ENCODE results near the gene LIPI. TPM values are rescaled to one million over a fixed set of nuclear protein-coding genes. Genes with fewer than 3 reads are reported as not detected.
"Not testable (repeated sequence)": the region's sequence is repeated elsewhere in the genome, so short reads cannot be mapped to it uniquely, and the experiment has no call there.

Gene LIPI
- polyA plus RNA-seq (2012; ENCODE audit: insufficient read depth, insufficient read length) = not detected

DNA sequence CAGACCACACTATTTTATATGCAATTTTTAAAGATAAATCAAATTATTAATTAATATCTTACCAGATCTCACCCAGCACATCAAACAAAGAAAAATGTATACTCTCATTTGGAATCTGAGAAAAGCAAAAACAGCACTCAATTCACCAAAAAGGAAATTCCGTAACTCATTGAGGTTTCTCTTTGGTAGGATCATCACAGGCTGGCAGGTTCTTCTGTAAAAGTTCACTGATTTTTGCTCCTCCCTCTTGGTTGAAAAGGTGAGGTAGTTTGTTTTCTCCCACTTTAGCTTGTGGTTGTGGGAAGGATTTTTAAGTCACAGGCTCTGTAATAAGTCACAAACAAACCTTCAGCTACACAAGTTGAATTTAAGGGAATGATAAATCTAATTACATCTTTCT lies at the start of gene LIPI:
LIPI (minus strand) TSS at position 218 of the 400 bp plus-strand sequence; CDS start at position 108, 110 bp downstream.
- no peak for DNase-seq (ENCODE audit: low read depth, low spot score)
- H3K4me3 ChIP-seq (ENCODE audit: low read length) = no peak within 1 kb of the TSS

DNA sequence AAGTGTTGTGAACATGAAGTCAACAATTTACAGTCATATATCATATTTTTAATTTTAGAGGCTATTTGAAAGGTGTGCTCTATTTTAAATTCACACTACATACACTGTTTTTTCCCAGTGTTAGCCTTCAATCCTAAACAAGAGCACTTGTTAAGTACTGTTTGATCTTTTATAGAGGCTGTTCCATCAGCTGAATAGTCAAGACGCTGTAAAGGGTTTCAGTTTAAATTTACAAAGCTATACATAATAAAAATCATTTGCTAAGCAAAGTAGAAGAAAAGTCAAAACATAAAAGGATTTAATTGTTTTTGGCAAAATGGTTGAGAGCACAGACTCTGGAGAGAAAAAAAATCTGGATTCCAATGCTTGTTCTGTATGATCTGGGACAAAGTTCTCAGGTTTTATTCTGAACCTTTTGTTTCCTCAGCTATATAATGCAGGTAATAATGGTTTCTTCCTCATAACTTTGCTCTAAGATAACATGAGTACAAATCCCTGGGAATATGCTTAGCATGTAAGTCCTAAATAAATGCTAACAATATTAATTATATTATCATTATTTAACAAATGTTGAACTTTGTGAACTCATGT lies 49.5 kb upstream of the LIPI start:
- H3K4me3 ChIP-seq (ENCODE audit: low read length) = no peak overlapping the region
- DNase-seq (ENCODE audit: low read depth, low spot score) = no peak

DNA sequence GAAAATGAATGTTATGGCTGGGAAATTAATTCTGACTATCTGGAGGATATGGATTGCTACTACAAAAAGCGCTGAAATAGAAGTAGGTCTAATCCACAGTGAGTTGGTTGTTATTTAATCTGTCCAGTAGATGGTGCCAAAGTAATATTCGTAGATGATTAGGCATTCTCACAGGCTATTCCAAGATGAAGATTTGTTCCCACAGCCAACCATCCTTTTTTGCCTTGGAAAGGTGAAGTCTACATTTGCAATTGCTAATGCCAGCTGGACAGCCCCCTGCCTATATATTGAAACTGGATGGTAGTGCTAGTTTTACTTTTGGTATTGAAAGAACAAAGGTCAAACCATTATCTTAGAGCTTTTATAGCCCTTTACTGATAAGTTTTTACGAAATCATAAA lies 49.0 kb upstream of the LIPI start:
- DNase-seq (ENCODE audit: low read depth, low spot score) = peak; percentile 28
- no peak overlapping the region for H3K4me3 ChIP-seq (ENCODE audit: low read length)

DNA sequence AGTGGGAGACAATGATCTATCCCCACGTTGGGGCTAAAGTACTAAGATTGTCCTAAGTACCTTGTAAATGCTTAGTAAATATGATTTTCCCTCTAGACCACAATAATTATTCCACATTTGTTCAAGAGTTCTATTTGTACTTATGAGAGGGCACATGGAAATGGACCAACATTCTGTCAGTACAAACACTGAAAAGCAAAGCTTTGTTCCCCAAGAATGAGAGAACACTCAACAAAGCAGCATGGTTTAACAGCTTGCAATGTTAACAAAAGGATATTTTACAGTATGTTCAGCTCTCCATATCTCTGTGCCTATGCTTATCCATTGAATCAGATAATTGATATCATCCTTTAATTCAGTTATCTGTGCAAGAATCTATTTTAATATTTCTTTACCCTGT lies 40.6 kb upstream of the LIPI start:
- no peak for DNase-seq (ENCODE audit: low read depth, low spot score)

DNA sequence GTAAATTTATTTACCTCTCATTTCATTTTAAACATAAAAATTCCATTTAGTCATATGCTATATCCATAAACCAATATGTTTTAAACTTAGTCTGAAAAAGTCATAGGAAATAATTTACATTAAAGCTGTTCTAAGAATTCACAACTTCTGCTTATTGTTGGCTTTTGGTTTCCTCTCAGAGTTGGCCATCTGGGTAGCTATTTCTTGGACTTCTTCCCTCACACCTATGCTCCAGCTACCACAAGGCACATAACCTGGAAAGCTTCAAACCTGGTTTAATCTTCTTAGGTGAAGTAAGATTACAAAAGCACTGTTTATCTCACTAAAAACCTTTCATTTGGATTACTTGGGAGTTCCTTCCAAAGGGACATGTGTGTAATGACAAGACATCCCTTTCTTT lies 35.0 kb upstream of the LIPI start:
- no peak overlapping the region for H3K4me3 ChIP-seq (ENCODE audit: low read length)
- no peak for DNase-seq (ENCODE audit: low read depth, low spot score)

More for the DNA sequence above, 40.6 kb upstream of the LIPI start:
- H3K4me3 ChIP-seq (ENCODE audit: low read length) = no peak overlapping the region

DNA sequence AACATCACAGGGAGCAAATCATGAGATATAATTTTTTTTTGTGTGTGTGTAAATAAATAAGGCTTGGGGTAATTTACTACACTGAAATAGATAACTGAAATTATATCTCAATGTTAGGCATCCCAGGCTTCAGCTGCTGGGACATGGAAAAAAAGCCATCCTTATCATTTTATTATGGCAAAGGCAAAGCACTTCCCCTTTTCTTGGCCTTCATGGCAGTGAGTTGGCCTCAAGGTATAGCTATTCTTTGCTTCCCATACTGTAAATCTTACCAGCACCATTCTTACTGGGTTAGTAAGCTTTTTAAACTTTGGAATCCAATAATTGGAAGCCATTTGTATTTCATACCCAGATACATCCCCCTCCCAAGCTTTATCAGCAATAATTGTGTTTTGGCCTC lies 34.2 kb upstream of the LIPI start:
- H3K4me3 ChIP-seq (ENCODE audit: low read length) = no peak overlapping the region
- no peak for DNase-seq (ENCODE audit: low read depth, low spot score)

DNA sequence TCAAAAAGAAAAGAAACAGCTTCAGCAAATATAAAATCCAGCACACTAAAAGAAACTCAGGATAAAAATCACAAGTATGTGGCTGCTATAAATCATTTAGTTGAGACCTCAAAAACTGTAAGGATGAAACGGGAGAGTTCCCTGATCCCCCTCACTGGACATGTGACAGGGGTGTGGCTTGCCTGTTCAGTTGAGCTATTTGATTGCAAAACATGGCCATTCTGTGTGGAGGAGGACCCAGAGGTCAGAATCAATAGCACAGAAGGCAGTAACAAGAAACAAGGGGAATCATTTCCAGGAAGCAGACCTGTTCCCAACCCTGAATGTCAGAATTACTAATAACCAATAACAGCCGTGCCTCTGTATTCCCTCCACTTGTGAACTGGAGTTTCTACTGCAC lies 33.1 kb upstream of the LIPI start:
- DNase-seq (ENCODE audit: low read depth, low spot score) = no peak
- no peak overlapping the region for H3K4me3 ChIP-seq (ENCODE audit: low read length)

DNA sequence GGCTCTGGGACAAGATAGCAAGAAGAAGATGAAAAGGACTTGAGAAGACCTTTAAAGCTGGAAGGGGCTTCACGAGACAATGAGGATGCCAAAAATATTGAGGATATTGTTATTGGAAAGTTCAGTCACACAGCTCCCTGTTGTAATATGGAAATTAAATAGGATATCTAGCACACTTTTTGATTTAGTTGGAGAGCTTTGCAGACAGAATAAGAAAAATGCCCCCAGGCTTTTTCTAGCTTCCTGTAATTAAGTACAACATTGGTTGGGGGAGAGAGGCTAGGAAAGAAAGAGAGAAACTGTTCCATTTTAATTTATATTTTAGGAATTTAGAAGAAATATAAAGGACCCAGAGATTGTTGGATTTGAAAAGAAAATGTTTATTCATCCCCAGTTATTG lies 32.7 kb upstream of the LIPI start:
- no peak for DNase-seq (ENCODE audit: low read depth, low spot score)
- H3K4me3 ChIP-seq (ENCODE audit: low read length) = no peak overlapping the region

DNA sequence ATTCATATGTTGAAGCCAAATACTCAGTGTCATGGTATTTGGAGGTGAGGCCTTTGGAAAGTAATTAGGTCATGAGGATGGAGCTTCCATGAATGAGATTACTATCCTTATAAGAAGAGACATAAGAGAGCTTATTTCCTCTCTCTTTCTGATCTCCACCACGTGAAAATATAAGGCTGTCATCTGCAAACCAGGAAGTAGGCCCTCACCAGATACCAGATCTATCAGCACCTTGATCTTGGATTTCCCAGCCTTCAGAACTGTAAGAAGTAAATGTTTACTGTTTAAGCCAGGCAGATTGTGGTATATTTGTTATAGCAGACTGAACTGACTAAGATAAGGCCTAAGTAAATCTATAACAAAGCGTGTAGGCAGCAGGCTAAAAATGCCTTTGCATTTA lies 30.5 kb upstream of the LIPI start:
- H3K4me3 ChIP-seq (ENCODE audit: low read length) = no peak overlapping the region
- peak; percentile 60 for DNase-seq (ENCODE audit: low read depth, low spot score)

DNA sequence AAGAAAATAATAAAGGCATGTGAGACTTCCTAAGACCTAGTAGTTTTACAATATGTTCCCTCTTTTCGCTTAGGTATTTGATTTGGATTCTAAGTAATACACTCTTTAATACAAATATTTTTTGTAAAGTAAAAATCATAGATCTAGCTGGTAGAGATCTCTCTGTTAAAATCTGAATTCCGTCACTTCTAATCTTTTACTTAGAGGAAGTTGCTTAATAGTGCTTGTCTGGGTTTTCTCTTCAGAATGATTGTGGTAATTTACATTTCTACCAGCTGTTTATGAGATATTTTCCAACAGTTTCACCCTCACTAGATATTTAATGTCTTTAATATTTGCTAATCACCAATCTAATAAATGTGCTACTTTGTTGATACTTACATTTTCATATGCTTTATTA lies 28.5 kb upstream of the LIPI start:
- no peak for DNase-seq (ENCODE audit: low read depth, low spot score)
- H3K4me3 ChIP-seq (ENCODE audit: low read length) = no peak overlapping the region

DNA sequence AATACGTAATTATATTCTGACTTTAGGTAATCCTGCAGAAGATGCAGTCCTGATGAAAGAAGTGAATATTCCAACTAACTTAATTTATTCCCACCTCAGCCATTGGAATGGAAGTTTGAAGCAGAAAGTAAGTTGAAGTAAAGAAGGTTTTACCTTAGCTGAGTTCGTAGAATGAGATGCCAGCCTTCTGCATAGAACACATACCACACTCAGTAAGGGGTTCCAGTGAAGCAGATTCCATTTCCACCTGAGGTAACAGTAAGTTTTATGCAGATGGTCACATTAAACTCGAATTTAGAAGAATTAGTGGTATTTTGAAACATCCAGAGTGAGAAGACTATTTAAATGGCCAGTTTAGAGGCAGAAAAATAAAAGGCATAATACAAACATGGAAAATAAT lies 25.4 kb upstream of the LIPI start:
- DNase-seq (ENCODE audit: low read depth, low spot score) = no peak
- H3K4me3 ChIP-seq (ENCODE audit: low read length) = no peak overlapping the region

DNA sequence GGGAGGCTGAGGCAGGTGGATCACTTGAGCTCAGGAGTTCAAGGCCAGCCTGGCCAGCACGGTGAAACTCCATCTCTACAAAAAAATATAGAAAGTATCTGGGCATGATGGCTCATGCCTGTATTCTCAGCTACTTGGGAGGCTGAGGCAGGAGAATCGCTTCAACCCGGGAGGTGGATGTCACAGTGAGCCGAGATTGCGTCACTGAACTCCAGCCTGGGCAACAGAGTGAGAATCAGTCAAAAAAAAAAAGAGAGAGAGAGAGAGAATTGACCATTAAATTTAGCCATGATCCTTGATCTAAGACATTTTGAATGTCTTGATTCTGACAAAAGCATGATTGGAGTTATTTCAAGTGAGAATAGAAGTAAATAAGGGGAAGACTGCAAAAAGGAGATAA lies 24.3 kb upstream of the LIPI start:
- no peak overlapping the region for H3K4me3 ChIP-seq (ENCODE audit: low read length)
- no peak for DNase-seq (ENCODE audit: low read depth, low spot score)

DNA sequence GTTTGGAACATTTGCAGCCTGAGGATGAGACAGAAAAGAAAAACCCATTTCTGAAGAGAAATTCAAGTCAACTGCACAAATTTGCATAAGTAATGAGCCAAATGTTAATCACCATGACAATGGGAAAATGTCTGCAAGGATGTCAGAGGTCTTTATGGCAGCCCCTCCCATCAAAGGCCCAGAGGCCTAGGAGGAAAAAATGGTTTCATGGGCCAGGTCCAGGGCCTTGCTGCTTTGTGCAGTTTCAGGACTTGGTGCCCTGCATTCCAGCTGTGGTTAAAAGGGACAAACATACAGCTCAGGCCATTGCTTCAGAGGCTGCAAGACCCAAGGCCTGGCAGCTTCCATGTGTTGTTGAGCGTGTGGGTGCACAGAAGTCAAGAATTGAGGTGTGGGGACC lies 18.6 kb upstream of the LIPI start:
- H3K4me3 ChIP-seq (ENCODE audit: low read length) = no peak overlapping the region
- no peak for DNase-seq (ENCODE audit: low read depth, low spot score)

DNA sequence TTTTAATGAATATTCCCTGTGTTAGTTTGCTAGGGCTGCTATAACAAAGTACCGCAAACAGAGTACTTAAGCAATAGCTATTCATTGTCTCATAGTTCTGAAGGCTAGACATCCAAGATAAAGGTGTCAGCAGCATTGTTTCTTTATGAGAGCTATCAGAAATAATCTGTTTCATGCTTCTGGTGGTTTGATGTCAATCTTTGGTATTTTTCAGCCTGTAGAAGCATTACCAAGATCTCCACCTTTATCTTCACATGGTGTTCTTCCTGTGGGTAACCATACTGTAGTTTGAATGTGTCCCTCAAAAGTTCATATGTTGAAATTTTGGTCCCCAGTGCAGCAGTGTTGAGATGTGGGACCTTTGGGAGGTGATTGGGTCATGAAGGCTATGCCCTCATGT lies 12.6 kb upstream of the LIPI start:
- no peak overlapping the region for H3K4me3 ChIP-seq (ENCODE audit: low read length)
- peak; percentile 2 for DNase-seq (ENCODE audit: low read depth, low spot score)

DNA sequence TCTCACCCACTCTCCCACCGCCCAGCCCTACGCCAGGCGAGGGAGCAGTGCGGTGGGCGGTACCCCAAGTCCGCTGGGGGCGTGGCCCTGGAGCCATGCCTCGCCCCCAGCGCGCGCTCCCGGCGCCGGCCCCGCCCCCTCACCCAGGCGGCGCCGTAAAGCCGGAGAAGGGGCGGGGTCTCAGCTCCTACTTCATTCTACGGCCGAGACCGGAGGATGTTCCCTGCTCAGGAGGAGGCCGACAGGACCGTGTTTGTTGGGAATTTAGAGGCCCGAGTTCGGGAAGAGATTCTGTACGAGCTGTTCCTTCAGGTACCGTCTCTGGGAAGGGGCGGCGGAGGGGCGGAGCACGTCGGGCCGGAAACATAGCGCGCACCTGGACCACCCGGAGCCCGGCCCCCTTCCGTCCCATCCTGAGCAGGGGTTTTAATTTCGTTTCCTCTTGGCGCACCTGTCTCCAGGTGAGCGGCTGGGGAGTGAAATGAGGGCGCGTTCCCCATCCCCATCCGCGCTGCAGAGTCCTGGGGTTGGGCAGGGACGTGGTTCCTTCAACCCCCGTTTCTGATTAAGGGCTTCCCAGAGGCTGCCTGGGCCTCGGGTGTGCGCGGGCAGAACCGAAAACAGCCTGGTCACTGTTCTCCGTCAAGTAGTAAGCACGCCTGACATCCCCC lies 5.4 kb upstream of the LIPI start, which contains the start of gene RBM11:
RBM11 (plus strand) TSS at position 187 of the 671 bp plus-strand sequence; CDS start at position 217, 30 bp downstream.
- peak; percentile 48 for DNase-seq (ENCODE audit: low read depth, low spot score)
- H3K4me3 ChIP-seq (ENCODE audit: low read length) = peak within 1 kb of the TSS; percentile 67

DNA sequence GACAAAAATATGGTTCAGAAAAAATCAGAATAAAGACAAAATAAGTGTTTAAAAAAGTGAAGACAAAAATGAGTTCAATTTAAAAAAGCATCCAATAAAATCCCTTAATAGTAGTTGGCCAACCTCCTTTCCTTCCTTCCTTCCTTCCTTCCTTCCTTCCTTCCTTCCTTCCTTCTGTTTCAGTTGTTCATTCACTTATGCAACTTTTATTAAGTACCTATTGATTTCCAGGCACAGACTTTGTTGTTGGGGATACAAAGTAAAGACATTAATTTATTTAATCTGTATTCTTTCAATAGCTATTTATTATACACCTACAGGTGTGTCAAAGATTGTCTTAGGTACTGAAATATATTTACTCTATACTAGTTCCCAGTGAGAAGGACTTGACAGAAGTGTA lies 2.4 kb upstream of the LIPI start:
- no peak overlapping the region for H3K4me3 ChIP-seq (ENCODE audit: low read length)
- no peak for DNase-seq (ENCODE audit: low read depth, low spot score)

DNA sequence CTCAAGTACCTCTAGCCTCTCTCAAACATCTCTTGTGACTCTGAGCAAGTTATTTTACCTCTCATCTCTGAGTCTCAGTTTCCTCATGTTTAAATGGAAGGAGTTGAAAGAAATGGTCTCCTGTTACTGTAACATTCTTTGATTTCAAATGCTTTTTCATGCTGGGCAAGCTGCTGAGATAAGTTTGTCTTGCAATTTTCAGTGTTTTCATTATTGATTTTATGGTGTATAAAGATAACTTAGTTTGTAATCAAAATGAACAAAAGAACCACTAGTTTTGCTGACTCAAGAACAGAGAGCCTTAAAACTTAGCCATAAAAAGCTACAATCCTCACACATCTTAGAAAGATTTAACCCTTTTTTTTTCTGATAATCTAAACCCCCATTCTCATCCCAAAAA lies 4.5 kb downstream of the LIPI start:
- no peak for DNase-seq (ENCODE audit: low read depth, low spot score)
- no peak overlapping the region for H3K4me3 ChIP-seq (ENCODE audit: low read length)

DNA sequence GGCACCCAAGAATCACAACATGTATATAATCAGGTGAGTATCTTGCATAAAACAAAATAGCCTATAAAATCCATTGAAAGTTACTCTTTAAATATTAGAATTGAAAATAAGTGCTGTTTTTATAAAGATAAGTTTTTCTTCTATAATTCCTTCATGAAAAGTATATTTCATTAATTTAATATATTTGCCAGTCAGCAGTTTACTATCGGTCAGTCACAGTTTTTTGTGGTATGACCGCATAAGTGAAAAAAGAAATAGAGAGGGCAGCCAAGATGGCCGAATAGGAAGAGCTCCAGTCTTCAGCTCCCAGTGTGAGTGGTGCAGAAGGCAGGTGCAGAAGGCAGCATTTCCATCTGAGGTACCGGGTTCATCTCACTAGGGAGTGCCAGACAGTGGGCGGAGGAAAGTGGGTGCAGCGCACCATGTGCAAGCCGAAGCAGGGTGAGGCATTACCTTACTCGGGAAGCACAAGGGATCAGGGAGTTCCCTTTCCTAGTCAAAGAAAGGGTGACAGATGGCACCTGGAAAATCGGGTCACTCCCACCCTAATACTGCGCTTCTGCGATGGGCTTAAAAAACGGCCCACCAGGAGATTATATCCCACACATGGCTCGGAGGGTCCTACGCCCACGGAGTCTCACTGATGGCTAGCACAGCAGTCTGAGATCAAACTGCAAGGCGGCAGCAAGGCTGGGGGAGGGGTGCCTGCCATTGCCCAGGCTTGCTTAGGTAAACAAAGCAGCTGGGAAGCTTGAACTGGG lies 44.1 kb downstream of the LIPI start:
- not testable (repeated sequence) for DNase-seq (ENCODE audit: low read depth, low spot score); H3K4me3 ChIP-seq (ENCODE audit: low read length)

DNA sequence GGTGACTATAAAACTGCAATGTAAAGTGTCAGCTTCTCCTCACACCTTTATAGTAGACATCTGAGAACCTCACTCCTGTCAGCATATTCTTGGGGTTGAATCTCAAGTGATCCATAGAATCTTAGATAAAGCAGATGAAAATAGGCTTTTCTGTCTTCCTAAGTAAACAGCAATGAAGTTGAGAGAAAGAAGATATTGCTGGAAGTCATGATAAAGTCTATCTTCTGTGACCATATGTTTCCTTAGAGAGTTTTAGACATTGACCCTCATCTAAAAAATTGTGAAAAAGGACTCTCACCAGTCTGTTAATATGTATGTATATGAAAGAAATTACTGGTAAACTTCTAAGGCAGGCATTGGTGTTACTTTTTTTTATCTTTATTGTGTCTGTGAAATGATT lies 66.8 kb downstream of the LIPI start:
- no peak for DNase-seq (ENCODE audit: low read depth, low spot score)

DNA sequence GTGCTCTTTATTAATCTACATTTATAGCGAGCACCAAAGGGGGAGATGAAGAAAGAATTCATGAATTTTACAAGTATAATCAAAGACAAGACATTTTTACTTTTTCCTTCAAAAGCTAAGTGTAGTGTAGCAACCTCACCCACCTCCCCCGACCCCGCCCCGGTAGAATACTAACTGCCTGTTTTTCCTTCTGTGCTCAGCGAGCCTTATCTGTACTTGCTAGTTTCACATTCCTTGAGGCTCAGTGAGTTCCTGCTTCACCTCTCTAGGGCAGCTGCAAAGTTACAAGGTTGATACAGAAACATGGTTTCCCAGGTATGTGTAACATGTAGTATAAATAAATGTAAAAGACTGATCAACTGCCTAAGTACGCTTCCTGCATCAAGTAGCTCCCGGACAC lies 86.5 kb downstream of the LIPI start:
- DNase-seq (ENCODE audit: low read depth, low spot score) = no peak
- H3K4me3 ChIP-seq (ENCODE audit: low read length) = no peak overlapping the region

More for the DNA sequence above, 66.8 kb downstream of the LIPI start:
- no peak overlapping the region for H3K4me3 ChIP-seq (ENCODE audit: low read length)

All from Jurkat, Clone E6-1 (cell line).